ENCODE measurements around the gene RAB37. TPM values are rescaled to one million over a fixed set of nuclear protein-coding genes. Genes with fewer than 3 reads are reported as not detected.

Gene RAB37
- total RNA-seq, 4 donors from 2014 or later = 0.57 to 1.7 TPM; not detected in 2

DNA sequence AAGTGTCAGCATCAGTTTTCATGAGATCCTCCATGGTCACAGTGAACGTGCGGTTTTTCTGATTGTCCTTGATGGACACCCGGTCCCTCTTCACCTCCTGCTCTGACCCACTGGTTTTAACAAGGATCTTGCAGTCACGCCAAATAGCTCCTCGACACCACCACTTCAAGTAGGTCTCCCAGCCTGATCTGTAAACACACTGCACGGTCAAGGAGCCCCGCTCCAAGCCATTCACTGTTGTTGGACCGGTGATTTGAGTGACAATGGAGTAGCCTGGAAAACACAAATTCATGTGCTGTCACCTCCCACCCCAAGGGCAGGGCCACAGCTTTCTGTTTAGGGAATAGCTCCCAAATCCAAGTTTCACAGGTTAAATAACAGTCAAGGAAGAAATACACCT is 32.5 kb upstream of the RAB37 start:
- intact Hi-C loops (cut with DNase I; ENCODE audit: low total_unique reads) = no loop called here
- WGBS, 2 donors = 92 to 94% methylated on average over 8 of the region's 8 CpGs
- no peak overlapping the region for H3K4me3 ChIP-seq (ENCODE audit: low read depth, poor library complexity, severe bottlenecking)
- no peak for DNase-seq (ENCODE audit: low spot score in 2 of 2)
- no peak for TF ChIP-seq POLR2A (IDR thresholded peaks at IDR 0.05)
- TF ChIP-seq, protein P1, sequence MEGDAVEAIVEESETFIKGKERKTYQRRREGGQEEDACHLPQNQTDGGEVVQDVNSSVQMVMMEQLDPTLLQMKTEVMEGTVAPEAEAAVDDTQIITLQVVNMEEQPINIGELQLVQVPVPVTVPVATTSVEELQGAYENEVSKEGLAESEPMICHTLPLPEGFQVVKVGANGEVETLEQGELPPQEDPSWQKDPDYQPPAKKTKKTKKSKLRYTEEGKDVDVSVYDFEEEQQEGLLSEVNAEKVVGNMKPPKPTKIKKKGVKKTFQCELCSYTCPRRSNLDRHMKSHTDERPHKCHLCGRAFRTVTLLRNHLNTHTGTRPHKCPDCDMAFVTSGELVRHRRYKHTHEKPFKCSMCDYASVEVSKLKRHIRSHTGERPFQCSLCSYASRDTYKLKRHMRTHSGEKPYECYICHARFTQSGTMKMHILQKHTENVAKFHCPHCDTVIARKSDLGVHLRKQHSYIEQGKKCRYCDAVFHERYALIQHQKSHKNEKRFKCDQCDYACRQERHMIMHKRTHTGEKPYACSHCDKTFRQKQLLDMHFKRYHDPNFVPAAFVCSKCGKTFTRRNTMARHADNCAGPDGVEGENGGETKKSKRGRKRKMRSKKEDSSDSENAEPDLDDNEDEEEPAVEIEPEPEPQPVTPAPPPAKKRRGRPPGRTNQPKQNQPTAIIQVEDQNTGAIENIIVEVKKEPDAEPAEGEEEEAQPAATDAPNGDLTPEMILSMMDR (IDR thresholded peaks at IDR 0.05) = no peak

DNA sequence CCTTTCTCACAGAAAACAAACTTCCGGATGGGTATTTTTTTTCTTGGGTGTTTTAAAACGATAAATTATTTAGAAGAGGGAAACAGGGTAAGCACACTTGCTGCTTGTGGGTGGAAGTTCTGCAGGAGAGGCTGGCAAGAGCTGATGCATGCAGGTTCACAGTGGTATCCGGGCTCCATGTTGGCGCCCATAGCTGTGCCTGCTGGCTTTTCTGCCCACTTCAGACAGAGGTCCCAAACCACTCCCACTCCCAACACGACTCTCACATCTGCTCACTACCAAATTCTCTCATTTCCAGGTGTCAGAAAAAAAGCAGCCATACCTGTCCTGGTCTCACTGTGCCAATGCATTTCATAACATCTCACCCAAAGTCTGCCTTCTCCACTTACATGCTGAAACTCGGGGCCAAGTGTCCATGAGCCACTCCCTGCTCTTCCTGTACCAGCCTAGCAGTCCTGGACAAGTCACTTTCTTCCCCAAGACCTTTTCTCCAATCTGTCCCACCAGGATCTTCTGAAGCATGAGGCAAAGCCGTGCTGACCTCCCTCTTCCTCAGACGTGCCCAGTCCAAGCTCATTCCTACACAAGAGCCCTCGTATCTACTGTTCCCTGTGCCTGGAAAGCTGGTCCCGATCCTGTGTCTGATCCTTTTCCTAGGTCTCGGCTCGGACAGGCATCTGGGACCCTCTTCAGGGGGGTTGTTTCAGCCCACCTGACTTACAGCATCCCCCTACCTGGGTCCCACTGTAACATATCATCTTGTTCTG is 25.8 kb upstream of the RAB37 start:
- TF ChIP-seq, protein P1 (IDR thresholded peaks at IDR 0.05) = no peak
- no peak for TF ChIP-seq POLR2A (IDR thresholded peaks at IDR 0.05)
- no peak overlapping the region for H3K4me3 ChIP-seq (ENCODE audit: low read depth, poor library complexity, severe bottlenecking)
- intact Hi-C loops (cut with DNase I; ENCODE audit: low total_unique reads) = no loop called here
- DNase-seq (ENCODE audit: low spot score in 2 of 2) = no peak
- WGBS, 2 donors = 57 to 61% methylated on average over 12 of the region's 12 CpGs

DNA sequence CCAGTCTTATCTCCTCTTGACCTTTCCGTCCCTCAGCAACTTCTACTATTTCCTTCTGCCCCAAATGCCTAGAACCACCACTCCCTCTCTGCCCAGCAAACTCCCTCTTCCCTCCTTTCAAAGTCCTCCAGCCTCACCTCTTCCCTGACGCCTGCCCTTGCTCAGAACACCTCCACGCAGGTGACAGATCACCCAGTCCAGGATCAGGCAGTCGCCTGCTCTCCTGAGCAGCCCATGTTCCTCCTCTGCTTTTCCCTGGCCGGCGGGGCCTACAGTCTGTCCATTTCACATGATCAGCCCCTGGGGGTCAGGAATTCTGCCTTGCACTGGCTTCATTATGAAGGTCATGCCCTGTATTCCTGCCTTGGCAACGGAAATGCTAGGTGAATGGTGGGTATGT is 24.8 kb upstream of the RAB37 start:
- TF ChIP-seq POLR2A (IDR thresholded peaks at IDR 0.05) = no peak
- TF ChIP-seq, protein P1 (IDR thresholded peaks at IDR 0.05) = no peak
- H3K4me3 ChIP-seq (ENCODE audit: low read depth, poor library complexity, severe bottlenecking) = no peak overlapping the region
- WGBS, 2 donors = 71 to 77% methylated on average over 7 of the region's 7 CpGs
- DNase-seq (ENCODE audit: low spot score in 2 of 2) = no peak
- intact Hi-C loops (cut with DNase I; ENCODE audit: low total_unique reads) = no loop called here

DNA sequence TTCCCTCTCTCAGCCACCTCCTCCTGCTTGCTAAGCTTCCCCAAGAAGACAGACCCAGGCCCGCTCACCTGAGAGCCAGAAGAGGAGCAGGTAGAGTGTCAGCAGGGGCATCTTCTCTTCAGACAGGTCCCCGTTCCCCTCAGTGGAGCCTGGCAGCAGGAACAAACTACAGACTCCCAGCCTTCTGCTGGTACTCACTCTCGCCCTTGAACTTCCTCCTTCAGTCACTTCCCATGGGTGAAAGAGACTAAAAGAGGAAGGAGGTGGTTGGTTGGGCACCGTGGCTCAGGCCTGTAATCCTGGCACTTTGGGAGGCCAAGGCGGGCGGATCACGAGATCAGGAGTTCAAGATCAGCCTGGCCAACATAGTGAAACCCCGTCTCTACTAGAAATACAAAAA is 24.3 kb upstream of the RAB37 start, which contains the start of gene CD300LF:
Gene CD300LF, minus strand, starts transcription at position 168 of the 400 bp plus-strand sequence. Its CDS starts 57 bp downstream, at position 111.
- intact Hi-C loops (cut with DNase I; ENCODE audit: low total_unique reads) = no loop called here
- DNase-seq (ENCODE audit: low spot score in 2 of 2) = peak in 1 of 2 donors; percentile 30
- no peak within 1 kb of the TSS for H3K4me3 ChIP-seq (ENCODE audit: low read depth, poor library complexity, severe bottlenecking)
- TF ChIP-seq, protein P1 (IDR thresholded peaks at IDR 0.05) = no peak
- no peak for TF ChIP-seq POLR2A (IDR thresholded peaks at IDR 0.05)
- 78 to 81% methylated on average over 8 of the region's 8 CpGs for WGBS, 2 donors

DNA sequence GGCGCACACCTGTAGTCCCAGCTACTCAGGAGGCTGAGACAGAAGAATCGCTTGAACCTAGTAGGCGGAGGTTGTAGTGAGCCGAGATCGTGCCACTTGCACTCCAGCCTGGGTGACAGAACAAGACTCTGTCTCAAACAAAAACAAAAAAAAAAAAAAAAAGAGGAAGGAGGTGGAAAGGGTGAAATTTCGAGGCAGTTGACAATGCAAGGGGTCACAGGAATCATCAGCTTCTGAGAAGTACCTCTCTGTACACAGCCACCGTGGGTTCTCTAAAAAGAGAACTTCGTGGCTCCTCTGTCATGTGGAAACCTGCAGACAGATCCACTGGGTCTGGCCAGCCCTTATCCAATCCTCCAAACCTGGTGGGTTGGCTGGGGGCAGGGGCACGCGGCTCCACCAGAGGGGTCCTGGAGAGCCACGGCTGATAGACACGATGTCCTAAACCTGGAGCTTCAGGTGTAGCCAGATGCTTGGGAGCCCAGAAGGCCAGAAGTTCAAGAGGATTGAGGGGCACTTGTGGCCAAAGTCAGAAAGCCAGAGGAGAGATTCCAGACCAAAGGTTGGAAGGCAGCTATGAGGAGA is 23.8 kb upstream of the RAB37 start:
- 78 to 84% methylated on average over 12 of the region's 12 CpGs for WGBS, 2 donors
- intact Hi-C loops (cut with DNase I; ENCODE audit: low total_unique reads) = no loop called here

More for the DNA sequence above, 23.8 kb upstream of the RAB37 start:
- no peak for DNase-seq (ENCODE audit: low spot score in 2 of 2)
- TF ChIP-seq, protein P1 (IDR thresholded peaks at IDR 0.05) = no peak
- TF ChIP-seq POLR2A (IDR thresholded peaks at IDR 0.05) = no peak
- no peak overlapping the region for H3K4me3 ChIP-seq (ENCODE audit: low read depth, poor library complexity, severe bottlenecking)

Measured in lower leg skin (tissue), 4 donors.